ENCODE data around the gene RAPGEF4.

The RAPGEF4 gene

GRCh38 chr2:172770887-172771286, 35.2 kb downstream of the RAPGEF4 start:
- H3K36me3 ChIP-seq (replicated peaks in 1 of 2; ENCODE audit: control insufficient read depth in 2 of 2, insufficient read depth in 2 of 2, low read length in 2 of 2): no peaks in the 10 kb centered on the region
- no peak overlapping the region for H2AK5ac ChIP-seq (ENCODE audit: low read depth, low read length)
- H3K4me1 ChIP-seq (ENCODE audit: control insufficient read depth in 2 of 2, insufficient read depth in 1 of 2, low read depth in 1 of 2, low read length in 2 of 2): no peaks in the 10 kb centered on the region
- peaks cover 0 to 3% of the 10 kb centered on the region in 2 donors for H3K9me3 ChIP-seq (replicated peaks in 1 of 2; ENCODE audit: control insufficient read depth in 2 of 2, insufficient read depth in 1 of 2, low read depth in 1 of 2, low read length in 2 of 2)
- H2BK12ac ChIP-seq (ENCODE audit: low read length): no peak overlapping the region
- H4K91ac ChIP-seq (ENCODE audit: low read depth, low read length, poor library complexity): no peak overlapping the region
- no peak overlapping the region for H3K27ac ChIP-seq (replicated peaks; ENCODE audit: low read length)
- H3K27me3 ChIP-seq (ENCODE audit: control insufficient read depth in 3 of 3, insufficient read depth in 3 of 3, low read depth in 1 of 3, low read length in 3 of 3): peaks cover 0 to 6% (median 0%) of the 10 kb centered on the region in 3 experiments
- H2BK5ac ChIP-seq (ENCODE audit: low read length): no peak overlapping the region
- no peak overlapping the region for H3K4me2 ChIP-seq (ENCODE audit: insufficient read depth, low read length, poor library complexity, severe bottlenecking)
- no peak overlapping the region for H2AFZ ChIP-seq (ENCODE audit: low read length)
- DNase-seq (ENCODE audit: low spot score): no peak
- no peak overlapping the region for H3K14ac ChIP-seq (ENCODE audit: low read length)
- H3K9ac ChIP-seq (ENCODE audit: low read depth, low read length, poor library complexity): no peak overlapping the region
- H3K23ac ChIP-seq (ENCODE audit: low read depth, low read length, poor library complexity): no peak overlapping the region
- no peaks in the 10 kb centered on the region for H3K79me1 ChIP-seq (ENCODE audit: low read depth, low read length)
- no peak overlapping the region for H2BK15ac ChIP-seq (ENCODE audit: low read length)
- no peak overlapping the region for H3K18ac ChIP-seq (ENCODE audit: low read length)
- no peak overlapping the region for H2BK120ac ChIP-seq (ENCODE audit: low read depth, low read length)
- H4K8ac ChIP-seq (ENCODE audit: low read depth, low read length): no peak overlapping the region
- H3K4me3 ChIP-seq (ENCODE audit: low read length in 2 of 2): no peak overlapping the region
- H3K4ac ChIP-seq (ENCODE audit: low read length): no peak overlapping the region

GRCh38 chr2:172772633-172773032, 37.0 kb downstream of the RAPGEF4 start:
- no peaks in the 10 kb centered on the region for H3K79me1 ChIP-seq (ENCODE audit: low read depth, low read length)
- no peak for DNase-seq (ENCODE audit: low spot score)
- no peak overlapping the region for H4K91ac ChIP-seq (ENCODE audit: low read depth, low read length, poor library complexity)
- no peak overlapping the region for H3K23ac ChIP-seq (ENCODE audit: low read depth, low read length, poor library complexity)
- no peak overlapping the region for H2BK15ac ChIP-seq (ENCODE audit: low read length)
- H4K8ac ChIP-seq (ENCODE audit: low read depth, low read length): no peak overlapping the region
- WGBS, 2 donors (ENCODE audit: extremely low coverage in 2 of 2, insufficient read length in 2 of 2, insufficient replicate concordance in 1 of 2): no CpG with 5 or more reads among the region's 5 CpGs
- H2BK120ac ChIP-seq (ENCODE audit: low read depth, low read length): no peak overlapping the region
- no peak overlapping the region for H3K18ac ChIP-seq (ENCODE audit: low read length)
- no peak overlapping the region for H3K9ac ChIP-seq (ENCODE audit: low read depth, low read length, poor library complexity)
- no peak overlapping the region for H2BK12ac ChIP-seq (ENCODE audit: low read length)
- H3K4me3 ChIP-seq (ENCODE audit: low read length in 2 of 2): no peak overlapping the region
- H2AFZ ChIP-seq (ENCODE audit: low read length): no peak overlapping the region
- peaks cover 0 to 6% (median 0%) of the 10 kb centered on the region in 3 experiments for H3K27me3 ChIP-seq (ENCODE audit: control insufficient read depth in 3 of 3, insufficient read depth in 3 of 3, low read depth in 1 of 3, low read length in 3 of 3)
- no peak overlapping the region for H3K4me2 ChIP-seq (ENCODE audit: insufficient read depth, low read length, poor library complexity, severe bottlenecking)
- no peak overlapping the region for H3K27ac ChIP-seq (replicated peaks; ENCODE audit: low read length)
- H2BK5ac ChIP-seq (ENCODE audit: low read length): no peak overlapping the region
- H2AK5ac ChIP-seq (ENCODE audit: low read depth, low read length): no peak overlapping the region
- peaks cover 0 to 3% of the 10 kb centered on the region in 2 donors for H3K9me3 ChIP-seq (replicated peaks in 1 of 2; ENCODE audit: control insufficient read depth in 2 of 2, insufficient read depth in 1 of 2, low read depth in 1 of 2, low read length in 2 of 2)
- H3K4me1 ChIP-seq (ENCODE audit: control insufficient read depth in 2 of 2, insufficient read depth in 1 of 2, low read depth in 1 of 2, low read length in 2 of 2): no peaks in the 10 kb centered on the region
- no peak overlapping the region for H3K14ac ChIP-seq (ENCODE audit: low read length)
- H3K4ac ChIP-seq (ENCODE audit: low read length): no peak overlapping the region
- no peaks in the 10 kb centered on the region for H3K36me3 ChIP-seq (replicated peaks in 1 of 2; ENCODE audit: control insufficient read depth in 2 of 2, insufficient read depth in 2 of 2, low read length in 2 of 2)

- no peak overlapping the region for H2BK15ac ChIP-seq (ENCODE audit: low read length)
- H2BK12ac ChIP-seq (ENCODE audit: low read length): no peak overlapping the region
- no peak for DNase-seq (ENCODE audit: low spot score)
- no peak overlapping the region for H3K27ac ChIP-seq (replicated peaks; ENCODE audit: low read length)
- no peak overlapping the region for H4K91ac ChIP-seq (ENCODE audit: low read depth, low read length, poor library complexity)
- no peak overlapping the region for H3K4me3 ChIP-seq (ENCODE audit: low read length in 2 of 2)
- no peaks in the 10 kb centered on the region for H3K36me3 ChIP-seq (replicated peaks in 1 of 2; ENCODE audit: control insufficient read depth in 2 of 2, insufficient read depth in 2 of 2, low read length in 2 of 2)
- no peak overlapping the region for H3K4me2 ChIP-seq (ENCODE audit: insufficient read depth, low read length, poor library complexity, severe bottlenecking)
- no peak overlapping the region for H2BK120ac ChIP-seq (ENCODE audit: low read depth, low read length)
- H3K4ac ChIP-seq (ENCODE audit: low read length): no peak overlapping the region
- no peak overlapping the region for H3K14ac ChIP-seq (ENCODE audit: low read length)
- H2AK5ac ChIP-seq (ENCODE audit: low read depth, low read length): no peak overlapping the region
- H3K27me3 ChIP-seq (ENCODE audit: control insufficient read depth in 3 of 3, insufficient read depth in 3 of 3, low read depth in 1 of 3, low read length in 3 of 3): peaks cover 0 to 6% (median 0%) of the 10 kb centered on the region in 3 experiments
- no peak overlapping the region for H2BK5ac ChIP-seq (ENCODE audit: low read length)
- H3K4me1 ChIP-seq (ENCODE audit: control insufficient read depth in 2 of 2, insufficient read depth in 1 of 2, low read depth in 1 of 2, low read length in 2 of 2): no peaks in the 10 kb centered on the region
- no peak overlapping the region for H4K8ac ChIP-seq (ENCODE audit: low read depth, low read length)
- H3K9ac ChIP-seq (ENCODE audit: low read depth, low read length, poor library complexity): no peak overlapping the region
- no peaks in the 10 kb centered on the region for H3K79me1 ChIP-seq (ENCODE audit: low read depth, low read length)
- H3K23ac ChIP-seq (ENCODE audit: low read depth, low read length, poor library complexity): no peak overlapping the region
- H2AFZ ChIP-seq (ENCODE audit: low read length): no peak overlapping the region
- H3K18ac ChIP-seq (ENCODE audit: low read length): no peak overlapping the region
- peaks cover 0 to 3% of the 10 kb centered on the region in 2 donors for H3K9me3 ChIP-seq (replicated peaks in 1 of 2; ENCODE audit: control insufficient read depth in 2 of 2, insufficient read depth in 1 of 2, low read depth in 1 of 2, low read length in 2 of 2)
These were observed 38.7 kb downstream of the RAPGEF4 start for GRCh38 chr2:172774302-172774701.

- Histone ChIP-seq H2BK12ac (ENCODE audit: low read length) (no peak overlapping the region), H4K8ac (ENCODE audit: low read depth, low read length) (no peak overlapping the region), H4K91ac (ENCODE audit: low read depth, low read length, poor library complexity) (no peak overlapping the region), H3K79me1 (ENCODE audit: low read depth, low read length) (no peaks in the 10 kb centered on the region), H3K4me3 (ENCODE audit: low read length in 2 of 2) (no peak overlapping the region), H2AK5ac (ENCODE audit: low read depth, low read length) (no peak overlapping the region), H2BK5ac (ENCODE audit: low read length) (no peak overlapping the region), H3K27ac (replicated peaks; ENCODE audit: low read length) (no peak overlapping the region), H2AFZ (ENCODE audit: low read length) (no peak overlapping the region), H2BK15ac (ENCODE audit: low read length) (no peak overlapping the region), H2BK120ac (ENCODE audit: low read depth, low read length) (no peak overlapping the region), H3K23ac (ENCODE audit: low read depth, low read length, poor library complexity) (no peak overlapping the region), H3K4ac (ENCODE audit: low read length) (no peak overlapping the region), H3K36me3 (replicated peaks in 1 of 2; ENCODE audit: control insufficient read depth in 2 of 2, insufficient read depth in 2 of 2, low read length in 2 of 2) (no peaks in the 10 kb centered on the region), H3K9ac (ENCODE audit: low read depth, low read length, poor library complexity) (no peak overlapping the region), H3K4me1 (ENCODE audit: control insufficient read depth in 2 of 2, insufficient read depth in 1 of 2, low read depth in 1 of 2, low read length in 2 of 2) (no peaks in the 10 kb centered on the region), H3K27me3 (ENCODE audit: control insufficient read depth in 3 of 3, insufficient read depth in 3 of 3, low read depth in 1 of 3, low read length in 3 of 3) (peaks cover 0 to 6% (median 0%) of the 10 kb centered on the region in 3 experiments), H3K9me3 (replicated peaks in 1 of 2; ENCODE audit: control insufficient read depth in 2 of 2, insufficient read depth in 1 of 2, low read depth in 1 of 2, low read length in 2 of 2) (peaks cover 0 to 3% of the 10 kb centered on the region in 2 donors), H3K14ac (ENCODE audit: low read length) (no peak overlapping the region), H3K18ac (ENCODE audit: low read length) (no peak overlapping the region), H3K4me2 (ENCODE audit: insufficient read depth, low read length, poor library complexity, severe bottlenecking) (no peak overlapping the region)
- DNase-seq (ENCODE audit: low spot score): no peak
- WGBS, 2 donors (ENCODE audit: extremely low coverage in 2 of 2, insufficient read length in 2 of 2, insufficient replicate concordance in 1 of 2): no CpG with 5 or more reads among the region's 1 CpG
These were observed 39.7 kb downstream of the RAPGEF4 start for GRCh38 chr2:172775319-172775718.
